Neural progenitor cell (in vitro differentiated cells): ENCODE results near the gene IRX5. TPM values are rescaled to one million over a fixed set of nuclear protein-coding genes. Genes with fewer than 3 reads are reported as not detected.

Experiments
- DNase-seq: peaks from one replicate; pipeline ENCODE4 v3.0.0-alpha.2; 2016; ENCODE audit warnings: low spot score
- H2AFZ ChIP-seq: fragments of 200-600 bp; sonication (generic); replicated peaks from 2 replicates; pipeline ENCODE4 v1.6.1; 2016; ENCODE audit warnings: antibody characterized with exemption
- H3F3A ChIP-seq: fragments of 200-600 bp; sonication (generic); 2 replicates; pipeline ENCODE4 v1.6.1; 2016; ENCODE audit warnings: antibody characterized with exemption, low read depth
- H3K27ac ChIP-seq: fragments of 200-600 bp; sonication (generic); 2 replicates; pipeline ENCODE4 v1.5.1; 2016; ENCODE audit warnings: mild to moderate bottlenecking
- H3K27me3 ChIP-seq: fragments of 200-600 bp; sonication (generic); 2 replicates; pipeline ENCODE4 v1.6.1; 2016; ENCODE audit warnings: mild to moderate bottlenecking, moderate library complexity
- H3K36me3 ChIP-seq: fragments of 200-600 bp; sonication (generic); 2 replicates; pipeline ENCODE4 v1.5.1; 2016
- H3K4me1 ChIP-seq: fragments of 200-600 bp; sonication (generic); 2 replicates; pipeline ENCODE4 v1.6.1; 2016; ENCODE audit warnings: mixed run types
- H3K4me2 ChIP-seq: fragments of 200-600 bp; sonication (generic); 2 replicates; pipeline ENCODE4 v1.6.1; 2016
- H3K4me3 ChIP-seq: fragments of 200-600 bp; sonication (generic); 2 replicates; pipeline ENCODE4 v1.5.1; 2016
- H3K79me2 ChIP-seq: fragments of 200-600 bp; sonication (generic); 2 replicates; pipeline ENCODE4 v1.6.1; 2016; ENCODE audit warnings: low read depth
- H3K9ac ChIP-seq: fragments of 200-600 bp; sonication (generic); 2 replicates; pipeline ENCODE4 v1.6.1; 2016
- H3K9me3 ChIP-seq: fragments of 200-600 bp; sonication (generic); 2 replicates; pipeline ENCODE4 v1.5.1; 2016; ENCODE audit warnings: low read depth
- H4K20me1 ChIP-seq: fragments of 200-600 bp; sonication (generic); 2 replicates; pipeline ENCODE4 v1.6.1; 2016; ENCODE audit warnings: low read depth
- H3K27ac Mint-ChIP-seq: 3 replicates; pipeline ENCODE4 v1.8.0; 2021; ENCODE audit warnings: mixed read lengths
- H3K27me3 Mint-ChIP-seq: 2 replicates; pipeline ENCODE4 v1.8.0; 2022; ENCODE audit warnings: low read depth, mild to moderate bottlenecking, inconsistent platforms, moderate library complexity, mixed read lengths; ENCODE audit not compliant: insufficient read depth
- H3K36me3 Mint-ChIP-seq: 3 replicates; pipeline ENCODE4 v1.8.0; 2021; ENCODE audit warnings: mixed read lengths
- H3K4me1 Mint-ChIP-seq: 3 replicates; pipeline ENCODE4 v1.8.0; 2021; ENCODE audit warnings: mixed read lengths
- H3K4me3 Mint-ChIP-seq: 3 replicates; pipeline ENCODE4 v1.8.0; 2021; ENCODE audit warnings: mild to moderate bottlenecking, moderate library complexity, mixed read lengths
- H3K9me3 Mint-ChIP-seq: 3 replicates; pipeline ENCODE4 v1.8.0; 2020; ENCODE audit warnings: mixed read lengths
- EZH2 ChIP-seq: fragments of 200-600 bp; sonication (generic); IDR thresholded peaks from 2 replicates; pipeline ENCODE4 v1.6.1; 2017; ENCODE audit warnings: antibody characterized with exemption, mild to moderate bottlenecking, moderate library complexity
- EZH2phosphoT487 ChIP-seq: fragments of 200-600 bp; sonication (generic); IDR thresholded peaks from 2 replicates; pipeline ENCODE4 v1.6.1; 2017; ENCODE audit warnings: antibody characterized with exemption
- total RNA-seq: library from RNA; depleted of rRNA; stranded (reverse); fragments of >200 nt; gene quantifications from 2 replicates; pipeline ENCODE4 v1.2.3, GENCODE V29; 2015; ENCODE audit warnings: low replicate concordance
- TF ChIP-seq, protein P1 (sequence below): fragments of 200-600 bp; sonication (generic); IDR thresholded peaks from 2 replicates; pipeline ENCODE4 v1.5.1; 2017; ENCODE audit warnings: antibody characterized with exemption, mild to moderate bottlenecking

IRX5 gene
- total RNA-seq, 1 donor from 2014 or later, result 1.6 TPM

DNA sequence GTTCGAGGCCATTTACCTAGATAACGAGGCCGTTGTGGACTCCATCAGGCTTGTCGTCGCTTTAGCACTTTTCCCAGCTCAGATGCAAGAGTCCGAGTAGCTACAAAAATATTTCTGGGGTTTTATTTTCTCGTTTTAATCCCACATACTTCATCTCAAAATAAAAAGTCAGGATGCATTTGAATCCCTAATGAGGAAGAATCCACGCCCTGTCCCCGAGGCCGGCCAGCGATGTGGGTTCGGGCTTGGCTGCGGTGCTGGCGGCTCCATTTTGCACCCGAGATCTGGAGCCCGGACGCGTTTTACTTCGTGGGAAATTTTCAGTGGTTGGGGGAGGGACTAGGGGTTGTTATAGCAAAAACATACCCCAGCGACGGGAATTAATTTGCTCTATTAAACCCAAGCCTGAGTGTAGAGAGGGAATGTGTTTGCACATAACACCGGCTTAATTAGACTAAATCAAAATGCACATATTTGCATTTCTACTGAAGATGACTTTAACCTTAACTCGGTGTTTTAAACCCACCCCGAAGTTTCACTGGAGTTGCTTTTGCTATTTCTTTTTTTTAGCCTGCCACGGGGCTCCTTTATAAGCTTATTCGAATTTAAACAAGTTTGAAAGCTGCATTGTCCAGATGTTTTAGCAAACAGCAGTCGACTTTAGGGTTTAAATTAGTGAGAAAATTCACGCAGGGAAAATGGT, 4.8 kb downstream of the IRX5 start:
- Mint-ChIP-seq H3K4me3 (peak overlapping the region; percentile 90), H3K9me3 (no peaks in the 10 kb centered on the region), H3K4me1 (peaks cover 56% of the 10 kb centered on the region), H3K27me3 (peaks cover 63% of the 10 kb centered on the region), H3K36me3 (peaks cover 12% of the 10 kb centered on the region), H3K27ac (no peak overlapping the region)
- H3K27ac ChIP-seq, result no peak overlapping the region
- H2AFZ ChIP-seq, result no peak overlapping the region
- peaks cover 93% of the 10 kb centered on the region for H3K27me3 ChIP-seq
- H3K79me2 ChIP-seq, result peaks cover 8% of the 10 kb centered on the region
- TF ChIP-seq EZH2, result no peak
- no peak for TF ChIP-seq EZH2phosphoT487
- TF ChIP-seq, protein P1, sequence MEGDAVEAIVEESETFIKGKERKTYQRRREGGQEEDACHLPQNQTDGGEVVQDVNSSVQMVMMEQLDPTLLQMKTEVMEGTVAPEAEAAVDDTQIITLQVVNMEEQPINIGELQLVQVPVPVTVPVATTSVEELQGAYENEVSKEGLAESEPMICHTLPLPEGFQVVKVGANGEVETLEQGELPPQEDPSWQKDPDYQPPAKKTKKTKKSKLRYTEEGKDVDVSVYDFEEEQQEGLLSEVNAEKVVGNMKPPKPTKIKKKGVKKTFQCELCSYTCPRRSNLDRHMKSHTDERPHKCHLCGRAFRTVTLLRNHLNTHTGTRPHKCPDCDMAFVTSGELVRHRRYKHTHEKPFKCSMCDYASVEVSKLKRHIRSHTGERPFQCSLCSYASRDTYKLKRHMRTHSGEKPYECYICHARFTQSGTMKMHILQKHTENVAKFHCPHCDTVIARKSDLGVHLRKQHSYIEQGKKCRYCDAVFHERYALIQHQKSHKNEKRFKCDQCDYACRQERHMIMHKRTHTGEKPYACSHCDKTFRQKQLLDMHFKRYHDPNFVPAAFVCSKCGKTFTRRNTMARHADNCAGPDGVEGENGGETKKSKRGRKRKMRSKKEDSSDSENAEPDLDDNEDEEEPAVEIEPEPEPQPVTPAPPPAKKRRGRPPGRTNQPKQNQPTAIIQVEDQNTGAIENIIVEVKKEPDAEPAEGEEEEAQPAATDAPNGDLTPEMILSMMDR, result no peak
- no peak for DNase-seq
- H3K9ac ChIP-seq, result no peak overlapping the region
- no peaks in the 10 kb centered on the region for H3K9me3 ChIP-seq
- peak overlapping the region; percentile 55 for H3K4me3 ChIP-seq
- H3K4me1 ChIP-seq, result peaks cover 39% of the 10 kb centered on the region
- peaks cover 74% of the 10 kb centered on the region for H3F3A ChIP-seq
- no peaks in the 10 kb centered on the region for H3K36me3 ChIP-seq
- peak overlapping the region; percentile 93 for H3K4me2 ChIP-seq
- peaks cover 49% of the 10 kb centered on the region for H4K20me1 ChIP-seq

DNA sequence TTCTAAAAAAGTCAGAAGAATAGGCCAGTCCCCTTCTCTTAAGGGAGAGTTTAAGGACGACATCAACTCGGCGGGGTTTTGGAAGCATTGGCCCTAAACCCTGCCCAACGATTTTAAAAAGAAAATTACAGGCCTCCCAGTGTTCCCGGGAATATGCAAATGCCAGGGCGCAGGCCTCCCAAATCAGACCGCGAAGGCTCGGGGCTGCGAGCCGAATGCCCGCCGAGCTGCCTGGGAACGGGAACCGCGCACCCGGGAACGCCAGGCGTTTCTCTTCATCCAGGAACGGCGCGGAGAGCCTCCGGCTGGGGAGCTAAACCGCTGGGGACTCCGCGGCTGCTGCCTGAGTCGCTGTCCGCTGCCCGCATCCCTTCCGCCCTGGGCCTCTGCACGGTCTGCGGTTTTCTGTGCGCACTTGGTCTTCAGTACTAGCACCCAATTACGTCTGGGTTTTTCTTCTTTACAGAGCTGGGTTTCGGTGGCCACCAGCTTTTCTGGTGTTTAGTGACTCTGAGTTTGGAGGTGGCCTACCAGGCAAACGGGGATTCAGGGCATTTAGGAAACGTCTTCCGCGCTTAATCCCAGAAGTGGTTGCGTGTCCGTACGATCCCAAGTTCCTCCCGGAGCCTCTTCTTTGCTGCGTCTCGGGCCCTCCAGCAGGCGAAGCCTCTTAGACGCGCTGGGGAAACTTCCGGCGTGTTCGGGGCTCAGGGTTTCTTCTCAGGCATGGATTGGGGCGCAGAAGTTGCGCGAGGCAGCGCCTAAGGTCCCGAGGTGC, 5.7 kb downstream of the IRX5 start:
- Mint-ChIP-seq H3K27ac (peak overlapping the region; percentile 60), H3K36me3 (peaks cover 12% of the 10 kb centered on the region), H3K27me3 (peaks cover 71% of the 10 kb centered on the region), H3K9me3 (no peaks in the 10 kb centered on the region), H3K4me1 (peaks cover 56% of the 10 kb centered on the region), H3K4me3 (peak overlapping the region; percentile 90)
- H4K20me1 ChIP-seq, result peaks cover 49% of the 10 kb centered on the region
- H3K79me2 ChIP-seq, result peaks cover 8% of the 10 kb centered on the region
- peaks cover 39% of the 10 kb centered on the region for H3K4me1 ChIP-seq
- TF ChIP-seq, protein P1, result no peak
- TF ChIP-seq EZH2phosphoT487 (no peak), EZH2 (no peak)
- no peaks in the 10 kb centered on the region for H3K9me3 ChIP-seq
- peak overlapping the region; percentile 55 for H3K4me3 ChIP-seq
- H2AFZ ChIP-seq, result peak overlapping the region; percentile 65
- H3K4me2 ChIP-seq, result peak overlapping the region; percentile 93
- H3F3A ChIP-seq, result peaks cover 66% of the 10 kb centered on the region
- no peak overlapping the region for H3K27ac ChIP-seq
- peaks cover 100% of the 10 kb centered on the region for H3K27me3 ChIP-seq
- DNase-seq, result peak; percentile 89
- no peaks in the 10 kb centered on the region for H3K36me3 ChIP-seq
- H3K9ac ChIP-seq, result no peak overlapping the region

DNA sequence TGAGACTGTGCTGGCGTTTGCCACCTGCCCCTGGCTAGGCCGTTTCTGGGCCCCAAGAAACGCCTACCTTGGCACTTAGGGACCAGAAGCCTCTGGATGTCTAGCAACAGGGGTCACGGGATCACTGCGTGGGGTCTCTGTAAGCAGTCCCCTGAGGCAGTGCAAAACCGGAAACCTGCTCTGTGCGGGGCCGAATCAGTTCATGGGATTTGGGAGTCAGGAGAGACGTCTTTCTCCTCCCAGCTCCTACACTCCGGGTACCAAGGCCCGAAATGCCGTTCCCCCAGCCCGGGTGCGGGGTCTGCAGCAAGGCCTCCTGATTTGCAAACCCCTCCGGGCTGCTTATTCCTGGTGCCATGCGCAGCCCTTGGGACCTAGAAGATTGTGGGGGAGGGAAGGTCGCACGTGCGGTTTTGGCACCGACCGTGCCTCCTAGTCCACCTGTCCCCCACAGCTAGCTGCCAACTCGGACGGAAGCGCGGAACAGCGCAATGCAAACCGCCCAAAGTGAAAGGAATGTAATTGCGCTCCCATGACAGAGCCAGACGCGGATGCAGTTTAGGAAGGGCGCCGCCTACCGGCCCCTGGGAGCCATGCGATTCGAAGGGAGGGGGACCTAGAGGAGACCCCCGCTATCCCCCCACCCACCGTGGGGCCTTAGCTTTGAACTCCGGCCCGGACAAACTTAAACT, 6.5 kb downstream of the IRX5 start:
- Histone ChIP-seq H3F3A (peaks cover 60% of the 10 kb centered on the region), H3K36me3 (no peaks in the 10 kb centered on the region), H2AFZ (peak overlapping the region; percentile 65), H3K9me3 (no peaks in the 10 kb centered on the region), H3K4me3 (peak overlapping the region; percentile 55), H3K4me1 (peaks cover 32% of the 10 kb centered on the region), H3K9ac (no peak overlapping the region), H4K20me1 (peaks cover 42% of the 10 kb centered on the region), H3K4me2 (peak overlapping the region; percentile 93), H3K27ac (no peak overlapping the region), H3K27me3 (peaks cover 100% of the 10 kb centered on the region), H3K79me2 (peaks cover 6% of the 10 kb centered on the region)
- H3K4me3 Mint-ChIP-seq, result peak overlapping the region; percentile 90
- peaks cover 70% of the 10 kb centered on the region for H3K27me3 Mint-ChIP-seq
- DNase-seq, result peak; percentile 93
- peaks cover 56% of the 10 kb centered on the region for H3K4me1 Mint-ChIP-seq
- TF ChIP-seq, protein P1, result peak; percentile 95
- TF ChIP-seq EZH2, result no peak
- H3K9me3 Mint-ChIP-seq, result no peaks in the 10 kb centered on the region
- H3K27ac Mint-ChIP-seq, result peak overlapping the region; percentile 72
- peaks cover 12% of the 10 kb centered on the region for H3K36me3 Mint-ChIP-seq
